ENCODE results near the gene SYNGR3. TPM values are rescaled to one million over a fixed set of nuclear protein-coding genes. Genes with fewer than 3 reads are reported as not detected.

The SYNGR3 gene
- total RNA-seq (under 1 TPM in 8 of 10 donors, not detected in 2; 0.15 to 0.62 (median 0.28) TPM), polyA plus RNA-seq (1 to 10 TPM in 1 of 2 donors, under 1 TPM in 1; 0.51 to 2.5 TPM)
- long read RNA-seq, donor 1 = 0 reads
- long read RNA-seq, donor 2, partial matches to known transcripts = 0 of 1 reads
- long read RNA-seq, donor 2, other reads (novel, unspliced or antisense) = 0 of 1 reads
- long read RNA-seq, donor 3, partial matches to known transcripts = 0 of 3 reads
- long read RNA-seq, donor 3, other reads (novel, unspliced or antisense) = 0 of 3 reads

- Histone ChIP-seq H3K36me3 (peaks cover 0 to 23% (median 12%) of the 10 kb centered on the region in 9 donors), H3K27me3 (peaks cover 12 to 40% (median 36%) of the 10 kb centered on the region in 7 donors), H3K4me3 (peak within 1 kb of the TSS in 5 of 10 donors; percentile 10 to 60 (median 24)), H3K4me1 (peaks cover 10 to 38% (median 29%) of the 10 kb centered on the region in 9 donors), H3K27ac (no peak within 1 kb of the TSS), H3K9me3 (no peaks in the 10 kb centered on the region)
- no peak for TF ChIP-seq CTCF (IDR thresholded peaks at IDR 0.05)
- DNase-seq = peak in 1 of 2 donors; percentile 18
- ATAC-seq = no peak
- intact Hi-C loops (cut with DNase I) = loop anchor here in 1 of 10 donors (10.0 kb wide), 1 partner anchor 65 kb away; no protein-coding TSS in a partner anchor
- WGBS, 2 donors = 6% methylated on average over 46 to 67 of the region's 67 CpGs
Observed at GRCh38 chr16:1989209-1990100, at the start of gene SYNGR3. TSS of gene SYNGR3 (plus strand) at chr16:1989970. CDS start at chr16:1990103, 133 bp downstream.

- H3K9me3 ChIP-seq = no peaks in the 10 kb centered on the region
- intact Hi-C loops (cut with DNase I) = no loop called here
- ATAC-seq (no peak), DNase-seq (no peak)
- 90% methylated on average over 23 of the region's 23 CpGs for WGBS, 2 donors
- peak overlapping the region in 1 of 10 donors; percentile 76 for H3K27ac ChIP-seq
- peaks cover 8 to 46% (median 17%) of the 10 kb centered on the region in 9 donors for H3K4me1 ChIP-seq
- TF ChIP-seq CTCF (IDR thresholded peaks at IDR 0.05) = no peak
- H3K4me3 ChIP-seq = peak overlapping the region in 1 of 10 donors; percentile 66
- no peaks in the 10 kb centered on the region for H3K27me3 ChIP-seq
- peaks cover 0 to 45% (median 23%) of the 10 kb centered on the region in 9 donors for H3K36me3 ChIP-seq
Observed at GRCh38 chr16:1940273-1941161, 49.3 kb upstream of the SYNGR3 start.

- peaks cover 0 to 45% (median 23%) of the 10 kb centered on the region in 9 donors for H3K36me3 ChIP-seq
- intact Hi-C loops (cut with DNase I) = no loop called here
- no peak for DNase-seq
- no peak for ATAC-seq
- H3K27ac ChIP-seq = peak overlapping the region in 8 of 10 donors; percentile 4 to 88 (median 80)
- H3K4me3 ChIP-seq = peak overlapping the region in 8 of 10 donors; percentile 50 to 87 (median 74)
- peaks cover 8 to 46% (median 17%) of the 10 kb centered on the region in 9 donors for H3K4me1 ChIP-seq
- TF ChIP-seq CTCF (IDR thresholded peaks at IDR 0.05) = peak in 2 of 9 donors; percentile 12 to 33
- no peaks in the 10 kb centered on the region for H3K9me3 ChIP-seq
- no peaks in the 10 kb centered on the region for H3K27me3 ChIP-seq
- WGBS, 2 donors = 85 to 86% methylated on average over 30 of the region's 30 CpGs
Observed at GRCh38 chr16:1941162-1942046, 48.4 kb upstream of the SYNGR3 start.
